Endothelial cell of umbilical vein (primary cell): ENCODE measurements around the gene DGCR2.

Experiments used
- CTCF ChIP-seq, 2 donors: IDR thresholded peaks; 1 replicate in 1 of 2; 2 replicates in 1 of 2; pipeline ENCODE4 v1.5.1; 2011; ENCODE audit warnings: low read length in 2 of 2, mild to moderate bottlenecking in 2 of 2, moderate library complexity in 2 of 2, control low read depth in 1 of 2, inconsistent platforms in 1 of 2, low read depth in 1 of 2; ENCODE audit not compliant: insufficient read depth in 1 of 2; ENCODE audit errors: extremely low read depth in 1 of 2
- EZH2 ChIP-seq: IDR thresholded peaks from 2 replicates; pipeline ENCODE4 v1.6.1; 2012; ENCODE audit warnings: borderline replicate concordance, low read depth, mild to moderate bottlenecking, moderate library complexity, low read length, inconsistent platforms; ENCODE audit not compliant: severe bottlenecking
- FOS ChIP-seq: IDR thresholded peaks from 2 replicates; pipeline ENCODE4 v1.6.1; 2011; ENCODE audit warnings: mild to moderate bottlenecking, low read length, moderate library complexity, borderline replicate concordance; ENCODE audit not compliant: insufficient read depth
- GATA2 ChIP-seq: IDR thresholded peaks from 2 replicates; pipeline ENCODE4 v1.7.0; 2011; ENCODE audit warnings: low read depth, mild to moderate bottlenecking, moderate library complexity, mixed read lengths, low read length; ENCODE audit not compliant: insufficient read length, insufficient read depth
- JUN ChIP-seq: IDR thresholded peaks from 2 replicates; pipeline ENCODE4 v1.6.1; 2011; ENCODE audit warnings: borderline replicate concordance, low read depth; ENCODE audit not compliant: insufficient read length, insufficient read depth
- MAX ChIP-seq: IDR thresholded peaks from 2 replicates; pipeline ENCODE4 v1.6.1; 2011; ENCODE audit not compliant: insufficient read depth, insufficient read length
- MYC ChIP-seq: IDR thresholded peaks from one replicate; pipeline ENCODE4 v1.6.1; 2011; ENCODE audit warnings: mild to moderate bottlenecking, low read depth, low read length
- POLR2A ChIP-seq: IDR thresholded peaks from 2 replicates; pipeline ENCODE4 v1.6.1; 2012; ENCODE audit warnings: low read depth, mild to moderate bottlenecking, control low read depth, low read length
- POLR2AphosphoS5 ChIP-seq: IDR thresholded peaks from 2 replicates; pipeline ENCODE4 v1.6.1; 2012; ENCODE audit warnings: low read depth, mild to moderate bottlenecking, control low read depth, low read length, moderate library complexity; ENCODE audit not compliant: insufficient read depth

- TF ChIP-seq CTCF (IDR thresholded peaks at IDR 0.05; ENCODE audit: extremely low read depth in 1 of 2, insufficient read depth in 1 of 2, low read depth in 1 of 2, low read length in 2 of 2), result no peak
- no peak for TF ChIP-seq POLR2A
- no peak for TF ChIP-seq EZH2
- no peak for TF ChIP-seq POLR2AphosphoS5
- no peak for TF ChIP-seq MAX
- TF ChIP-seq JUN, result no peak
- no peak for TF ChIP-seq MYC
- no peak for TF ChIP-seq GATA2
- TF ChIP-seq FOS, result no peak
Measured at GRCh38 chr22:19065929-19066328, 56.3 kb downstream of the DGCR2 start.
